CD14-positive monocyte (primary cell): Measurements from ENCODE around the gene THSD4. TPM values are rescaled to one million over a fixed set of nuclear protein-coding genes. Genes with fewer than 3 reads are reported as not detected.

Experiments
- DNase-seq, 3 donors: peaks; one replicate each; pipeline ENCODE4 v3.0.0-alpha.2; 2011 to 2022
- H2AFZ ChIP-seq: 2 replicates; pipeline ENCODE4 v1.6.0; 2012; ENCODE audit warnings: mild to moderate bottlenecking, low read depth, low read length, inconsistent platforms; ENCODE audit not compliant: insufficient read depth, poor library complexity, severe bottlenecking
- H3K27ac ChIP-seq, 2 donors: 1 replicate in 1 of 2; 2 replicates in 1 of 2; pipeline ENCODE4 v1.5.1; 2012 to 2013; ENCODE audit warnings: low read length in 2 of 2, control low read depth in 1 of 2, inconsistent platforms in 1 of 2, low read depth in 1 of 2, mild to moderate bottlenecking in 1 of 2
- H3K27me3 ChIP-seq, 2 donors: one replicate each; pipeline versions ENCODE4 v1.6.0 to v1.6.1; 2011 to 2013; ENCODE audit warnings: low read length in 2 of 2; ENCODE audit not compliant: control insufficient read depth in 2 of 2, insufficient read depth in 2 of 2
- H3K36me3 ChIP-seq, 2 donors: replicated peaks in 1 of 2; 1 replicate in 1 of 2; 2 replicates in 1 of 2; pipeline versions ENCODE4 v1.5.1 to v1.6.1; 2012 to 2013; ENCODE audit warnings: low read length in 2 of 2, control low read depth in 1 of 2, inconsistent platforms in 1 of 2, mild to moderate bottlenecking in 1 of 2; ENCODE audit not compliant: insufficient read depth in 2 of 2, control insufficient read depth in 1 of 2
- H3K4me1 ChIP-seq, 2 donors: 1 replicate in 1 of 2; 2 replicates in 1 of 2; pipeline versions ENCODE4 v1.5.1 to v1.6.1; 2012 to 2013; ENCODE audit warnings: low read length in 2 of 2, control low read depth in 1 of 2, inconsistent platforms in 1 of 2, mild to moderate bottlenecking in 1 of 2, moderate library complexity in 1 of 2; ENCODE audit not compliant: insufficient read depth in 2 of 2, control insufficient read depth in 1 of 2
- H3K4me2 ChIP-seq: replicated peaks from 2 replicates; pipeline ENCODE3; 2012; ENCODE audit warnings: low read length, moderate library complexity, mild to moderate bottlenecking; ENCODE audit not compliant: poor library complexity, severe bottlenecking; ENCODE audit errors: extremely low read depth
- H3K4me3 ChIP-seq, 3 experiments: fragments of 200-600 bp in 1 of 3; sonication (generic) in 1 of 3; replicated peaks in 1 of 3; 1 replicate in 2 of 3; 2 replicates in 1 of 3; pipeline ENCODE4 v1.5.1; 2011 to 2013; ENCODE audit warnings: low read length in 3 of 3, mild to moderate bottlenecking in 3 of 3, control low read depth in 2 of 3, low read depth in 2 of 3, inconsistent platforms in 1 of 3, moderate library complexity in 1 of 3
- H3K79me2 ChIP-seq: 2 replicates; pipeline ENCODE4 v1.6.0; 2012; ENCODE audit warnings: mild to moderate bottlenecking, control low read depth, inconsistent platforms, low read length, moderate library complexity; ENCODE audit not compliant: insufficient read depth
- H3K9ac ChIP-seq: 2 replicates; pipeline ENCODE4 v1.6.0; 2017; ENCODE audit warnings: low read length, mild to moderate bottlenecking; ENCODE audit not compliant: insufficient read depth, poor library complexity, severe bottlenecking
- H3K9me3 ChIP-seq, 2 donors: replicated peaks in 1 of 2; 1 replicate in 1 of 2; 2 replicates in 1 of 2; pipeline versions ENCODE4 v1.5.1 to v1.6.1; 2012 to 2013; ENCODE audit warnings: low read length in 2 of 2, control low read depth in 1 of 2; ENCODE audit not compliant: control insufficient read depth in 1 of 2, insufficient read depth in 1 of 2
- H4K20me1 ChIP-seq: 2 replicates; pipeline ENCODE4 v1.6.0; 2012; ENCODE audit warnings: mild to moderate bottlenecking, low read length, control low read depth, moderate library complexity; ENCODE audit not compliant: insufficient read depth
- H3K27ac Mint-ChIP-seq, 7 donors: one replicate each; pipeline ENCODE4 v1.8.0; 2020; ENCODE audit warnings: mild to moderate bottlenecking in 7 of 7, mixed read lengths in 7 of 7, moderate library complexity in 6 of 7, inconsistent platforms in 2 of 7
- H3K27me3 Mint-ChIP-seq, 3 donors: one replicate each; pipeline ENCODE4 v1.8.0; 2021 to 2022; ENCODE audit warnings: low read depth in 3 of 3, mild to moderate bottlenecking in 3 of 3, mixed read lengths in 3 of 3, moderate library complexity in 3 of 3, inconsistent platforms in 1 of 3
- H3K36me3 Mint-ChIP-seq, 2 donors: one replicate each; pipeline ENCODE4 v1.8.0; 2020; ENCODE audit warnings: mixed read lengths in 2 of 2, inconsistent platforms in 1 of 2, mild to moderate bottlenecking in 1 of 2
- H3K4me1 Mint-ChIP-seq: one replicate; pipeline ENCODE4 v1.8.0; 2020; ENCODE audit warnings: mild to moderate bottlenecking, mixed read lengths
- H3K4me3 Mint-ChIP-seq, 2 donors: one replicate each; pipeline ENCODE4 v1.8.0; 2020; ENCODE audit warnings: mild to moderate bottlenecking in 2 of 2, mixed read lengths in 2 of 2, moderate library complexity in 1 of 2
- H3K9me3 Mint-ChIP-seq, 7 donors: one replicate each; pipeline ENCODE4 v1.8.0; 2020 to 2022; ENCODE audit warnings: mixed read lengths in 7 of 7, mild to moderate bottlenecking in 6 of 7, moderate library complexity in 6 of 7, inconsistent platforms in 2 of 7
- CTCF ChIP-seq: fragments of 200-600 bp; IDR thresholded peaks from one replicate; pipeline ENCODE4 v1.8.0; 2022; ENCODE audit warnings: antibody characterized with exemption, mild to moderate bottlenecking
- WGBS: methylation state at CpG from one replicate; pipeline ENCODE4 v1.1.5; 2013; ENCODE audit warnings: missing lambda C conversion rate; ENCODE audit not compliant: insufficient coverage; 5-methylcytosine and 5-hydroxymethylcytosine counted together
- intact Hi-C, 2 donors: fragments of 100-400 bp; cut with micrococcal nuclease; formaldehyde crosslinking; loops; one replicate each; pipeline versions ENCODE4 v1.15.0 to v1.15.1; 2023
- polyA plus RNA-seq, 3 donors: library from polyadenylated mRNA; depleted of rRNA in 1 of 3; unstranded in 2 of 3; stranded (reverse) in 1 of 3; fragments of 300-500 nt in 2 of 3; fragments of >200 nt in 1 of 3; fragmentation: Illumina TruSeq in 2 of 3; gene quantifications; 1 replicate in 2 of 3; 2 replicates in 1 of 3; pipeline ENCODE4 v1.2.3, GENCODE V29; 2012 to 2021

The THSD4 gene
- polyA plus RNA-seq, 3 donors: not detected

- intact Hi-C loops: no loop called here
- no peaks in the 10 kb centered on the region for H3K4me1 Mint-ChIP-seq
- Histone ChIP-seq H3K9me3 (no peaks in the 10 kb centered on the region), H3K4me1 (no peaks in the 10 kb centered on the region), H3K27me3 (no peaks in the 10 kb centered on the region), H3K36me3 (no peaks in the 10 kb centered on the region), H3K27ac (no peak overlapping the region), H3K9ac (no peak overlapping the region), H3K4me2 (no peak overlapping the region), H2AFZ (no peak overlapping the region), H3K79me2 (no peaks in the 10 kb centered on the region), H3K4me3 (no peak overlapping the region), H4K20me1 (no peaks in the 10 kb centered on the region)
- WGBS: 94% methylated on average over 7 of the region's 9 CpGs
- peaks cover 0 to 4% (median 0%) of the 10 kb centered on the region in 7 donors for H3K9me3 Mint-ChIP-seq
- TF ChIP-seq CTCF: no peak
- H3K27me3 Mint-ChIP-seq: peaks cover 0 to 10% (median 2%) of the 10 kb centered on the region in 3 donors
- H3K36me3 Mint-ChIP-seq: no peaks in the 10 kb centered on the region
- H3K4me3 Mint-ChIP-seq: no peak overlapping the region
- H3K27ac Mint-ChIP-seq: no peak overlapping the region
- no peak for DNase-seq
Measured at GRCh38 chr15:71357321-71357732, 242.1 kb downstream of the THSD4 start.

GRCh38 chr15:71357967-71358366 lies 242.7 kb downstream of the THSD4 start:
- H2AFZ ChIP-seq: no peak overlapping the region
- Mint-ChIP-seq H3K36me3 (no peaks in the 10 kb centered on the region), H3K27ac (no peak overlapping the region), H3K4me3 (no peak overlapping the region), H3K27me3 (peaks cover 0 to 10% (median 2%) of the 10 kb centered on the region in 3 donors), H3K4me1 (no peaks in the 10 kb centered on the region), H3K9me3 (peaks cover 0 to 5% (median 0%) of the 10 kb centered on the region in 7 donors)
- H3K4me3 ChIP-seq: no peak overlapping the region
- H3K36me3 ChIP-seq: no peaks in the 10 kb centered on the region
- no peaks in the 10 kb centered on the region for H3K79me2 ChIP-seq
- WGBS: 90% methylated on average over 2 of the region's 4 CpGs
- no peak overlapping the region for H3K4me2 ChIP-seq
- intact Hi-C loops: no loop called here
- H3K4me1 ChIP-seq: no peaks in the 10 kb centered on the region
- no peak overlapping the region for H3K27ac ChIP-seq
- H3K27me3 ChIP-seq: no peaks in the 10 kb centered on the region
- H4K20me1 ChIP-seq: no peaks in the 10 kb centered on the region
- DNase-seq: no peak
- no peak for TF ChIP-seq CTCF
- H3K9ac ChIP-seq: no peak overlapping the region
- no peaks in the 10 kb centered on the region for H3K9me3 ChIP-seq
